HUES6 (cell line): ENCODE measurements around the gene AKAP13.

Source experiments
- H3K27ac ChIP-seq: 2 replicates; pipeline ENCODE4 v1.7.0; 2013; ENCODE audit warnings: low read depth, mild to moderate bottlenecking, low read length, inconsistent platforms
- H3K27me3 ChIP-seq: 2 replicates; pipeline ENCODE4 v1.6.1; 2013; ENCODE audit warnings: low read length; ENCODE audit not compliant: control insufficient read depth, insufficient read depth
- H3K36me3 ChIP-seq: 2 replicates; pipeline ENCODE4 v1.6.1; 2013; ENCODE audit warnings: low read length; ENCODE audit not compliant: control insufficient read depth, insufficient read depth
- H3K4me1 ChIP-seq: 2 replicates; pipeline ENCODE4 v1.6.1; 2013; ENCODE audit warnings: low read length; ENCODE audit not compliant: control insufficient read depth, insufficient read depth
- H3K4me3 ChIP-seq: 2 replicates; pipeline ENCODE4 v1.5.1; 2013; ENCODE audit warnings: low read depth, low read length
- H3K9ac ChIP-seq: one replicate; pipeline ENCODE4 v1.6.1; 2013; ENCODE audit warnings: mild to moderate bottlenecking, low read length
- H3K9me3 ChIP-seq: 2 replicates; pipeline ENCODE4 v1.6.1; 2013; ENCODE audit warnings: low read depth, low read length; ENCODE audit not compliant: control insufficient read depth, insufficient read depth

Gene AKAP13

DNA sequence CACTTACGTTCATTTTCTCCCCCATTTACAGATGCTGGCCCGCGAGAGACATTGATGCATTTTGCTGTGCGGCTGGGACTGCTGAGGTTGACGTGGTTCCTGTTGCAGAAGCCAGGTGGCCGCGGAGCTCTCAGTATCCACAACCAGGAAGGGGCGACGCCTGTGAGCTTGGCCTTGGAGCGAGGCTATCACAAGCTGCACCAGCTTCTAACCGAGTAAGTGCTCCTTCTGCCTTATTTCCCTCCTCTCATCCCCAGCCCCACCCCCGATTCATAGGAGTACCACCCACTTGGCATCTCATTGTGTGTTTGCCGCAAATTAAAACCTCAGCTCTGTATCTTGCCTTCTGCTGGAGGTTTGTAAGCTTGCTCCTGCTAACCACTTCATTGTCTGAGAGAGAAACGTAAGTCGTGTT, 163.3 kb downstream of the AKAP13 start:
- H3K9ac ChIP-seq = no peak overlapping the region
- no peak overlapping the region for H3K27ac ChIP-seq
- H3K4me3 ChIP-seq = no peak overlapping the region
- peaks cover 11% of the 10 kb centered on the region; the same call in 1 of the 2 replicates for H3K36me3 ChIP-seq
- H3K4me1 ChIP-seq = peaks cover 6% of the 10 kb centered on the region; the same call in 1 of the 2 replicates
- H3K27me3 ChIP-seq = no peaks in the 10 kb centered on the region
- H3K9me3 ChIP-seq = no peaks in the 10 kb centered on the region

DNA sequence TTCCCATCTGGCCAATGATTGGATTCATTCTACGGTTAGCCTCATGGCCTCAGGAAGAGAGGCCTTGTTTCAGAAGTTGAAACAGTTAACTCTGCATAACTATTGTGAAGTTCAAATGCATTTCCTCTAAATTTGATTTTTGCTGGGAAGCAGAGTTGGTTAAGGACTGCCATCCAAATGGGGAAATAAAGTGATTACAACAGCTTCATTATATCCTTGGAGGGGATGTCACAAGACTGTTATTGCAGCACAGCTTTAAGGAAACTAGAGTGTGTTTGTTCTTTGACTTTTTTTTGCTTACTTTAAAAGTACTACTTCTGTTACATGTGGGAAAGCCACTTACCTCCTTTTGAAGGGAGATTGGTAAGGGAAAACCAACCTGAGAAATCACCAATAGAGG, 164.8 kb downstream of the AKAP13 start:
- peaks cover 6% of the 10 kb centered on the region; the same call in 1 of the 2 replicates for H3K4me1 ChIP-seq
- H3K36me3 ChIP-seq = peaks cover 11% of the 10 kb centered on the region; the same call in 1 of the 2 replicates
- H3K27ac ChIP-seq = no peak overlapping the region

DNA sequence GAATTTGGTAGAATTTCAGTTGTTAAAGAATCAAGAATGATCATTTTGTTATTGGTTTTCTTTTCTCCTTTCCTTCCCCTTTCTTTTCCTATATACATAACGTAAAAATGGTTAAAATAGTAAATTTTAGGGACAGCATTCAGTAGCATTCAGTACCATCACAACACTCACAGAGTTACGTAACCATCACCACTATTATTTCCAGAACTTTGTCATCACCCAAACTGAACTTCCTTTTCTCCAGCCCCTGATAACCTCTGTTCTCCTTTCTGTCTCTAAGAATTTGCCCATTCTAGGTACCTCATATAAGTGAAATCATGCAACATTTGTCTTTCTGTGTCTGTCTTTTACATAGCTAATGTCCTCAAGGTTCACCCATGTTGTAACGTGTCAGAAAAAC, 165.3 kb downstream of the AKAP13 start:
- Histone ChIP-seq H3K4me3 (no peak overlapping the region), H3K4me1 (peaks cover 6% of the 10 kb centered on the region; the same call in 1 of the 2 replicates), H3K9me3 (no peaks in the 10 kb centered on the region), H3K27me3 (no peaks in the 10 kb centered on the region), H3K9ac (no peak overlapping the region), H3K36me3 (peaks cover 11% of the 10 kb centered on the region; the same call in 1 of the 2 replicates), H3K27ac (no peak overlapping the region)

More for the DNA sequence above, 164.8 kb downstream of the AKAP13 start:
- Histone ChIP-seq H3K4me3 (no peak overlapping the region), H3K9me3 (no peaks in the 10 kb centered on the region), H3K9ac (no peak overlapping the region), H3K27me3 (no peaks in the 10 kb centered on the region)

DNA sequence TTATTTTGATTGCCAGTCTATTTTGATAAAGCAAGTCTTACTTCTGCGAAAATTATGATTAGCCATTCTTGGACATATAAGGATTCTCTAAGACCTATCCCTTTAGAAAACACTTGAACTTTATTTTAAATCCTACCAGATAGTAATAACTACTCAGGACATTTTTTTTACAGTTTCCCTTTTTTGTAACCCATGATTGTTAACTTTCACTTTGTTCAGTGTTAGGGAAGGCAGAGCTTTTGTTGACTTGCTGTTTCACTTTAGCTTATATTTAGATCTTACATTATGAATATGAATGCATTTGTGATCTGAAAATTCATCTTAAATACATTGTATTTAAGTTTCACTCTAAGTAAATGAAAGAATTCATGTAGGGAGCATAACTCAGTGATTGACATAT, 167.0 kb downstream of the AKAP13 start:
- H3K27me3 ChIP-seq = no peaks in the 10 kb centered on the region
- no peak overlapping the region for H3K27ac ChIP-seq
- peaks cover 11% of the 10 kb centered on the region for H3K36me3 ChIP-seq
- peaks cover 2% of the 10 kb centered on the region; the same call in 1 of the 2 replicates for H3K4me1 ChIP-seq
- H3K9me3 ChIP-seq = no peaks in the 10 kb centered on the region
- no peak overlapping the region for H3K4me3 ChIP-seq
- no peak overlapping the region for H3K9ac ChIP-seq

DNA sequence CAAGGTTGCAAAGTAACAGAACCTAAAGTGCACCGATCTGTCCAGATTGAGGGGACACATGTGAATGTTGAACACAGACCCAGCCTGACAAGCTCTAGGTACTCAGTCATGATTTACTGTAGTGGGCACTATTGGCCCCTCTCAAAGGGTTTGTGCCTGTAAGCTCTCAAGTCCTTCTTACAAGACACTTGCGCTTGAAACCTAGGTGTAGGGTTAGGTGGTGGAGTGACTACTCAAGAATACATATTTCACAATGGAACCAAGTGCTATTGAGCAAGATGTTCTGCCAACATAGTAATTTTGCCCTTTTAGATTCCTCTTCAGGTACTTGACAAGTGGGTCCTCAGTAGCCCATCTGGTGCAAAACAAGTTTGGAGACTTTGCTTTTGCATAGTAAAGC, 169.9 kb downstream of the AKAP13 start:
- Histone ChIP-seq H3K4me3 (no peak overlapping the region), H3K27ac (no peak overlapping the region), H3K9ac (no peak overlapping the region), H3K27me3 (no peaks in the 10 kb centered on the region), H3K36me3 (peaks cover 14% of the 10 kb centered on the region; the same call in 1 of the 2 replicates), H3K4me1 (peaks cover 6% of the 10 kb centered on the region; the same call in 1 of the 2 replicates), H3K9me3 (peaks cover 8% of the 10 kb centered on the region)

DNA sequence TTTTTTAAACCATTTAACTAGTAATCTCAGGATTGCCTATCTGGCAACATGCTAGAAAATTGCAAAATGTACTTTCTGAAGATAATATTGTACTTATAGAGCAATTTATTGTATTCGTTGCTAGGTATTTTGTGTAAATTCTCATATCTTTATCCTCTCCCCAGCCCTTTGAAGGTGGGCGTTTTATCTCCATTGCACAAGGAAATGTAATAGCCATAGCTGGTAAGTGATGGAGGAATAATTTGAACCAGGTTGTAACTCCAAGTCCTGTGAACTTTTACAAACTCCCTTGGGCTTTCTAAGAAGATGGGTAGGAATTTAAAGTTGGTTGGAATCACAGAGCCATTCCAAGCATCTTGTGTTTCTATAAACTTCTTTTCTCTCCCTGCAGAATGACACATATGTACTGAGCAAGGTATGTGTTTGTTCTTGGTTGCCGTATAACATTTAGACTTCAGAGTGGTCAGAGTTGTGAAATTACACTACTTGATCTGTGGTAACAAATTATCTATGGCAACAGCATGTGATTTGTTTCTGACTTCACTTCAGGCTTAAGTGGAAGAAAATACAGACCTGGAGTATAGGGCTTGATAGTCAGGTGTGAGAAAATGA, 170.9 kb downstream of the AKAP13 start:
- H3K9ac ChIP-seq = no peak overlapping the region
- H3K9me3 ChIP-seq = peaks cover 8% of the 10 kb centered on the region
- no peak overlapping the region for H3K4me3 ChIP-seq
- peaks cover 7% of the 10 kb centered on the region; the same call in 1 of the 2 replicates for H3K4me1 ChIP-seq
- H3K27ac ChIP-seq = no peak overlapping the region
- H3K27me3 ChIP-seq = no peaks in the 10 kb centered on the region
- peaks cover 8% of the 10 kb centered on the region; the same call in 1 of the 2 replicates for H3K36me3 ChIP-seq

DNA sequence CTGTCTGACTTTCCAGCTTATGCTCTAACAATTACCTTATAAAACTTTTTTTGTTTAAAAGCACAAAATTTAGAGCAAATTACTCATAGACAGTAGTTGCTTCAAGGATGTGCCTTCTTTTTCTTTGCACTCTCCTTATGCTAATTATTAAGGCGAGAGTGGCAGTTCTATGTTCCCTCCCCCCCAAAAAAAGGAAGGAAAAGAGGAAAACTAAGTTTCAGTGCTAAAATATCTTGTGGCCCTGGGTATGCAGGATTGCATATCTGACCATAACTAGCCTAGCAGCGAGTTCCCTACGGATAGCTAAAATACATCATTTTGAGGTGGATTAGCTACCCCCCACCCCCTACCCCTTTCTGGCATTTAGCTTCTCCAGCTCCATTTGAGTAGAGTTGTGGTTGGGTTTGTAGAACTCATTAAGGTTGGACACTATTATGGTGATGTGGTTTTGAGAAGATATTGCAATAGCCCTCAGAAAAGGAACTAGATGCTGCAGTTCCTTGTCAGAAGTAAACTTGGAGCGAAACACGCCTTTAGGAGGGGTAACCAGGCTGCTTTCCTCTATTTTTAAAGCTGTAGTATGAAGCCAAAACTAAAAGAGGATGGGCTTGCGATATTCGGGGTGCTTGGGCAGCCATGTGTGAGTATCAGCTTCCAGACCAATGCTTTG, 174.6 kb downstream of the AKAP13 start:
- no peaks in the 10 kb centered on the region for H3K27me3 ChIP-seq
- peaks cover 11% of the 10 kb centered on the region for H3K36me3 ChIP-seq
- H3K9me3 ChIP-seq = peaks cover 8% of the 10 kb centered on the region
- H3K27ac ChIP-seq = no peak overlapping the region
- H3K9ac ChIP-seq = no peak overlapping the region
- H3K4me1 ChIP-seq = peaks cover 7% of the 10 kb centered on the region; the same call in 1 of the 2 replicates
- H3K4me3 ChIP-seq = no peak overlapping the region

DNA sequence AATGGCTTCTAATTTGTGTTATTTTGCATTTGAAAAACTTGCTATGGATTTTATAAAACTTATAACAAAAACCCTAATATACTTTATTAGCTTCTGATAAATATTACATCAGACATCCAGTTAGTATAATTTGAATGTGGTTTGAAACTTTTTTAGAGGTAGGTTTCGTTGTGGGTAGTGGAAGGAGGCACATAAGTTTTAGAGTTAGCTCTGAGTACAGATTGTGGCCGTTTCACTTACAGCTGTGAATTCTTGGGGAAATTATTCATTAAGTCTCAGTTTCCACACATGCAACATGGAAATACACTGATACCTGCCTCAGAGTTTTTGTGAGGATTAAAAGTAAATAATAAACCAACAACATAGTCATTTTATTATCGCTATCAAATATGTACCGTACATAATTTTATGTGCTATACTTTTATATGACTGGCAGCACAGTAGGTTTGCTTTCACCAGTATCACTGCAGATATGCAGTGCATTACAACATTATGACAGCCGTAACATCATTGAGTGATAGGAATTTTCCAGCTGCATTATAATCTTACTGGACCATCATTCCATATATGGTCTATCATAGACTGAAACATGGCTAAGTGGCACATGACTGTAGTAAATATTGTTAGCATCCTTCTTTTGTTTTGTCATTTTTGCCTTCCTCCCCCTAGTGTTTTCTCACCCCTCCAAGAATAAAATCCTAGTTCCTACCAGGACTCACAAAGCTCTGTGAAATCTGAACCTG, 175.6 kb downstream of the AKAP13 start:
- peaks cover 7% of the 10 kb centered on the region; the same call in 1 of the 2 replicates for H3K4me1 ChIP-seq

DNA sequence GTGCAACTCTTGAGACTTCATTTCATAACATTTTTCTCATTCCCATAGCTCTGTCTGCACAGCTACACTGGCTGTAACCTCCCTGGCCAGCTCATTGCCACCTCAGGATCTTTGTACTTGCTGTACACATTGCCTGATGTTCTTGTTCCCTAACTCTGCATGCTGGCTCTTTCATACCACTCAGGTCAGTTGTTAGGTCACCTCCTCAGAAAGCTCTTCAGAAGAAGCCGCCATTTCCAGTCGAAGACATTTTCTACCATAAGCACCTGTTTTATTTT, 176.2 kb downstream of the AKAP13 start:
- Histone ChIP-seq H3K27ac (no peak overlapping the region), H3K4me1 (peaks cover 7% of the 10 kb centered on the region; the same call in 1 of the 2 replicates), H3K9me3 (peaks cover 8% of the 10 kb centered on the region), H3K4me3 (no peak overlapping the region), H3K36me3 (peaks cover 11% of the 10 kb centered on the region), H3K27me3 (no peaks in the 10 kb centered on the region), H3K9ac (no peak overlapping the region)

More for the DNA sequence above, 175.6 kb downstream of the AKAP13 start:
- Histone ChIP-seq H3K36me3 (peaks cover 11% of the 10 kb centered on the region), H3K27me3 (no peaks in the 10 kb centered on the region), H3K9me3 (peaks cover 8% of the 10 kb centered on the region), H3K4me3 (no peak overlapping the region), H3K27ac (no peak overlapping the region), H3K9ac (no peak overlapping the region)

DNA sequence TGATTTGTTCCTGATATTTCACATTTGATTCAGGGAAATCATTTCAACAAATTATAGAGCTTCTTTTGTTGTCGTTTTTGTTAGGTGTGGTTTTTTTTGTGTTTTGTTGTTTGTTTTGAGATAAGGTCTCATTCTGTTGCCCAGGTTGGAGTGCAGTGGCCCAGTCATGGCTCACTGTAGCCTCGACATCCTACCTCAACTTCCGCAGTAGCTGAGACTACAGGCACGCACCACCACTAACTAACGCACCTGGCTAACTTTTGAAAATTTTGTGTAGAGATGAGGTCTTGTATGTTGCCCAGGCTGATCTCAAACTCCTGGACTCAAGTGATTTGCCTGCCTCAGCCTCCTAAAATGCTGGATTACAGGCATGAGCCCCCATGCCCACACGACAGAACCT, 177.0 kb downstream of the AKAP13 start:
- no peak overlapping the region for H3K4me3 ChIP-seq
- no peak overlapping the region for H3K9ac ChIP-seq
- no peak overlapping the region for H3K27ac ChIP-seq
- peaks cover 8% of the 10 kb centered on the region for H3K9me3 ChIP-seq
- H3K4me1 ChIP-seq = peaks cover 7% of the 10 kb centered on the region; the same call in 1 of the 2 replicates
- H3K36me3 ChIP-seq = peaks cover 11% of the 10 kb centered on the region
- no peaks in the 10 kb centered on the region for H3K27me3 ChIP-seq

DNA sequence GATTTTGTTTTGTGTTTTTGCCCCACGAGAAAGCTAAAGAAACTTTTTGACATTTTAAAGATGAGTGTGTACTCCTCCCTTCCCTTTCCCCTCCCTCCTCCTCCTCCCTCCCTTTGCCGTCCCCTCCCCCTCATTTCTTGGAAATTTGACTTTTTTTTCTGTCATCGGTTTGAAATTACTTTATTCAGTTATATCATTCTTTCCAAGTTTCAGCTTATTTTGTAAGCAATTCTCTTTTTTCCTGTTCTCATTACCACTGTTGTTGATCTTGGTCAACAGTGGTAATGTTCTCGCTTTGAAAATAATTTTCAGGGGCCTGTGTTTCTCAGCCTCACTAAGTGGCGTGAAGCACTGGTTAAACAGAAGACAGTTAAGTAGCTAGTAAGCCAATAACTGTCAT, 178.4 kb downstream of the AKAP13 start:
- Histone ChIP-seq H3K36me3 (peaks cover 5% of the 10 kb centered on the region), H3K9ac (no peak overlapping the region), H3K9me3 (0 out of 2 replicates have a peak, but pooled peaks cover 2% of the 10 kb centered on the region), H3K4me3 (no peak overlapping the region), H3K27ac (no peak overlapping the region), H3K4me1 (peaks cover 11% of the 10 kb centered on the region; the same call in 1 of the 2 replicates), H3K27me3 (no peaks in the 10 kb centered on the region)
